HUES48 (cell line): ENCODE data around the gene ASB2.

Source experiments
- H3K27ac ChIP-seq: one replicate; pipeline ENCODE4 v1.7.0; 2013; ENCODE audit warnings: low read depth, low read length, inconsistent platforms
- H3K27me3 ChIP-seq: 2 replicates; pipeline ENCODE4 v1.6.1; 2013; ENCODE audit warnings: mild to moderate bottlenecking, low read length; ENCODE audit not compliant: control insufficient read depth, insufficient read depth
- H3K36me3 ChIP-seq: 2 replicates; pipeline ENCODE4 v1.6.1; 2013; ENCODE audit warnings: low read length; ENCODE audit not compliant: control insufficient read depth, insufficient read depth
- H3K4me1 ChIP-seq: 2 replicates; pipeline ENCODE4 v1.6.1; 2013; ENCODE audit warnings: mild to moderate bottlenecking, low read length; ENCODE audit not compliant: control insufficient read depth, insufficient read depth
- H3K4me3 ChIP-seq: 2 replicates; pipeline ENCODE4 v1.5.1; 2013; ENCODE audit warnings: mild to moderate bottlenecking, low read depth, low read length
- H3K9ac ChIP-seq: 2 replicates; pipeline ENCODE4 v1.6.1; 2013; ENCODE audit warnings: mild to moderate bottlenecking, low read depth, low read length, moderate library complexity
- H3K9me3 ChIP-seq: 2 replicates; pipeline ENCODE4 v1.6.1; 2013; ENCODE audit warnings: low read length; ENCODE audit not compliant: control insufficient read depth, insufficient read depth

ASB2 gene

GRCh38 chr14:93953739-93954515, 22.4 kb downstream of the ASB2 start:
- no peak overlapping the region for H3K27ac ChIP-seq

GRCh38 chr14:93953263-93953662, 23.1 kb downstream of the ASB2 start:
- H3K36me3 ChIP-seq = no peaks in the 10 kb centered on the region
- no peak overlapping the region for H3K4me3 ChIP-seq
- H3K9me3 ChIP-seq = no peaks in the 10 kb centered on the region
- no peak overlapping the region for H3K9ac ChIP-seq
- H3K27ac ChIP-seq = no peak overlapping the region
- H3K4me1 ChIP-seq = peaks cover 13% of the 10 kb centered on the region; the same call in 1 of the 2 replicates
- H3K27me3 ChIP-seq = no peaks in the 10 kb centered on the region

More at GRCh38 chr14:93953739-93954515, 22.4 kb downstream of the ASB2 start:
- no peak overlapping the region for H3K4me3 ChIP-seq
- no peaks in the 10 kb centered on the region for H3K27me3 ChIP-seq
- H3K4me1 ChIP-seq = peaks cover 13% of the 10 kb centered on the region; the same call in 1 of the 2 replicates
- no peak overlapping the region for H3K9ac ChIP-seq
- H3K36me3 ChIP-seq = no peaks in the 10 kb centered on the region
- no peaks in the 10 kb centered on the region for H3K9me3 ChIP-seq

- no peak overlapping the region for H3K27ac ChIP-seq
- no peaks in the 10 kb centered on the region for H3K27me3 ChIP-seq
- no peak overlapping the region for H3K9ac ChIP-seq
- H3K4me1 ChIP-seq = peaks cover 13% of the 10 kb centered on the region; the same call in 1 of the 2 replicates
- H3K9me3 ChIP-seq = no peaks in the 10 kb centered on the region
- H3K36me3 ChIP-seq = no peaks in the 10 kb centered on the region
- H3K4me3 ChIP-seq = no peak overlapping the region
Observed at GRCh38 chr14:93952829-93953228, 23.5 kb downstream of the ASB2 start.

GRCh38 chr14:93951635-93952540, 24.5 kb downstream of the ASB2 start:
- no peak overlapping the region for H3K27ac ChIP-seq
- no peaks in the 10 kb centered on the region for H3K36me3 ChIP-seq
- no peak overlapping the region for H3K4me3 ChIP-seq
- no peak overlapping the region for H3K9ac ChIP-seq
- H3K4me1 ChIP-seq = peaks cover 12% of the 10 kb centered on the region; the same call in 1 of the 2 replicates
- no peaks in the 10 kb centered on the region for H3K27me3 ChIP-seq
- no peaks in the 10 kb centered on the region for H3K9me3 ChIP-seq

GRCh38 chr14:93950948-93951634, 25.3 kb downstream of the ASB2 start:
- H3K4me1 ChIP-seq = peaks cover 4% of the 10 kb centered on the region; the same call in 1 of the 2 replicates
- H3K4me3 ChIP-seq = no peak overlapping the region
- H3K27me3 ChIP-seq = no peaks in the 10 kb centered on the region

GRCh38 chr14:93949511-93950075, 26.8 kb downstream of the ASB2 start:
- H3K27me3 ChIP-seq = no peaks in the 10 kb centered on the region
- H3K9me3 ChIP-seq = no peaks in the 10 kb centered on the region
- no peak overlapping the region for H3K27ac ChIP-seq
- H3K4me1 ChIP-seq = no peaks in the 10 kb centered on the region; the same call in 1 of the 2 replicates
- no peak overlapping the region for H3K9ac ChIP-seq
- no peaks in the 10 kb centered on the region for H3K36me3 ChIP-seq
- H3K4me3 ChIP-seq = no peak overlapping the region

More at GRCh38 chr14:93950948-93951634, 25.3 kb downstream of the ASB2 start:
- Histone ChIP-seq H3K9me3 (no peaks in the 10 kb centered on the region), H3K27ac (no peak overlapping the region), H3K9ac (no peak overlapping the region), H3K36me3 (no peaks in the 10 kb centered on the region)

- H3K4me1 ChIP-seq = no peaks in the 10 kb centered on the region
- no peak overlapping the region for H3K4me3 ChIP-seq
- no peaks in the 10 kb centered on the region for H3K27me3 ChIP-seq
- H3K36me3 ChIP-seq = no peaks in the 10 kb centered on the region
- H3K27ac ChIP-seq = no peak overlapping the region
- no peak overlapping the region for H3K9ac ChIP-seq
- H3K9me3 ChIP-seq = no peaks in the 10 kb centered on the region
Observed at GRCh38 chr14:93947282-93947681, 29.1 kb downstream of the ASB2 start.

- no peaks in the 10 kb centered on the region for H3K9me3 ChIP-seq
- no peaks in the 10 kb centered on the region for H3K27me3 ChIP-seq
- H3K27ac ChIP-seq = no peak overlapping the region
- no peaks in the 10 kb centered on the region for H3K36me3 ChIP-seq
- H3K4me1 ChIP-seq = peaks cover 4% of the 10 kb centered on the region; the same call in 1 of the 2 replicates
- H3K4me3 ChIP-seq = no peak overlapping the region
- no peak overlapping the region for H3K9ac ChIP-seq
Observed at GRCh38 chr14:93946541-93947090, 29.8 kb downstream of the ASB2 start.

GRCh38 chr14:93946104-93946503, 30.3 kb downstream of the ASB2 start:
- Histone ChIP-seq H3K27ac (no peak overlapping the region), H3K4me3 (no peak overlapping the region), H3K4me1 (peaks cover 6% of the 10 kb centered on the region; the same call in 1 of the 2 replicates), H3K36me3 (no peaks in the 10 kb centered on the region), H3K9me3 (no peaks in the 10 kb centered on the region), H3K9ac (no peak overlapping the region), H3K27me3 (no peaks in the 10 kb centered on the region)

- no peaks in the 10 kb centered on the region for H3K36me3 ChIP-seq
- no peaks in the 10 kb centered on the region for H3K27me3 ChIP-seq
- H3K4me3 ChIP-seq = no peak overlapping the region
- H3K9me3 ChIP-seq = no peaks in the 10 kb centered on the region
- H3K4me1 ChIP-seq = peaks cover 6% of the 10 kb centered on the region; the same call in 1 of the 2 replicates
- H3K27ac ChIP-seq = no peak overlapping the region
- no peak overlapping the region for H3K9ac ChIP-seq
Observed at GRCh38 chr14:93945070-93945399, 31.3 kb downstream of the ASB2 start.
